Endothelial cell of umbilical vein (primary cell): ENCODE results near the gene TLNRD1. TPM values are rescaled to one million over a fixed set of nuclear protein-coding genes. Genes with fewer than 3 reads are reported as not detected.

Experiments
- BruUV-seq: library from RNA; stranded (reverse); fragments of 400-500 nt; replicated peaks from 2 replicates; lab custom pipeline; 2021; lab: Mats Ljungman, UMichigan
- CTCF ChIA-PET: fragments of 300-600, 350-600 bp; sonication (Branson Sonifier 250); formaldehyde crosslinking; loops from one replicate; lab custom pipeline; 2021; ENCODE audit warnings: antibody characterized with exemption, inconsistent platforms; lab: Charles Lee
- POLR2A ChIA-PET: fragments of 300-600, 350-600 bp; sonication (Branson Sonifier 250); formaldehyde crosslinking; loops from one replicate; lab custom pipeline; 2021; ENCODE audit warnings: antibody characterized with exemption, inconsistent platforms; lab: Charles Lee
- DNase-seq: peaks from one replicate; pipeline ENCODE4 v3.0.0-alpha.2; 2011; ENCODE audit warnings: low read depth, low spot score
- FAIRE-seq: peaks from 2 replicates; lab custom pipeline; 2011; peaks lifted over from hg19 to GRCh38; lab: Jason Lieb, UNC
- H2AFZ ChIP-seq: 2 replicates; pipeline ENCODE4 v1.6.0; 2012; ENCODE audit warnings: low read depth, low read length, control low read depth, inconsistent platforms
- H3K27ac ChIP-seq: 2 replicates; pipeline ENCODE4 v1.5.1; 2011; ENCODE audit warnings: low read depth, mild to moderate bottlenecking, control low read depth, low read length, moderate library complexity; ENCODE audit not compliant: insufficient read depth
- H3K27me3 ChIP-seq, 2 experiments: 2 replicates each; pipeline versions ENCODE4 v1.6.0 to v1.6.1; 2011; ENCODE audit warnings: low read length in 2 of 2, mixed read lengths in 1 of 2; ENCODE audit not compliant: control insufficient read depth in 2 of 2, insufficient read depth in 2 of 2
- H3K36me3 ChIP-seq, 2 experiments: 2 replicates in 1 of 2; 3 replicates in 1 of 2; pipeline ENCODE4 v1.5.1; 2011; ENCODE audit warnings: low read length in 2 of 2, mild to moderate bottlenecking in 1 of 2, moderate library complexity in 1 of 2; ENCODE audit not compliant: control insufficient read depth in 2 of 2, insufficient read depth in 2 of 2; ENCODE audit errors: extremely low read depth in 1 of 2
- H3K4me1 ChIP-seq: 3 replicates; pipeline ENCODE4 v1.5.1; 2011; ENCODE audit warnings: mild to moderate bottlenecking, low read length; ENCODE audit not compliant: control insufficient read depth, insufficient read depth; ENCODE audit errors: extremely low read depth
- H3K4me2 ChIP-seq: 2 replicates; pipeline ENCODE4 v1.6.1; 2011; ENCODE audit warnings: low read length, control low read depth, mixed read lengths; ENCODE audit not compliant: insufficient read depth
- H3K4me3 ChIP-seq, 3 experiments: fragments of 200-600 bp in 1 of 3; sonication (generic), shearing (Covaris generic) in 1 of 3; replicated peaks in 1 of 3; 2 replicates each; pipeline ENCODE4 v1.5.1; 2011 to 2016; ENCODE audit warnings: control low read depth in 3 of 3, low read length in 3 of 3, mild to moderate bottlenecking in 2 of 3, inconsistent platforms in 1 of 3, low read depth in 1 of 3, moderate library complexity in 1 of 3; ENCODE audit not compliant: insufficient read depth in 1 of 3
- H3K79me2 ChIP-seq: 2 replicates; pipeline ENCODE4 v1.6.0; 2012; ENCODE audit warnings: low read length, inconsistent platforms; ENCODE audit not compliant: control insufficient read depth, insufficient read depth
- H3K9ac ChIP-seq: replicated peaks from 2 replicates; pipeline ENCODE3; 2011; ENCODE audit warnings: low read length, control low read depth; ENCODE audit not compliant: insufficient read depth; ENCODE audit errors: extremely low read depth
- H3K9me1 ChIP-seq: replicated peaks from 3 replicates; pipeline ENCODE4 v1.6.0; 2011; ENCODE audit warnings: mild to moderate bottlenecking, low read length; ENCODE audit not compliant: control insufficient read depth, insufficient read depth; ENCODE audit errors: extremely low read depth
- H3K9me3 ChIP-seq: replicated peaks from 2 replicates; pipeline ENCODE4 v1.5.1; 2012; ENCODE audit warnings: low read length, inconsistent platforms; ENCODE audit not compliant: control insufficient read depth, insufficient read depth
- H4K20me1 ChIP-seq: replicated peaks from 2 replicates; pipeline ENCODE3; 2011; ENCODE audit warnings: mild to moderate bottlenecking, low read length; ENCODE audit not compliant: control insufficient read depth, insufficient read depth; ENCODE audit errors: extremely low read depth
- CTCF ChIP-seq, 2 donors: IDR thresholded peaks; 1 replicate in 1 of 2; 2 replicates in 1 of 2; pipeline ENCODE4 v1.5.1; 2011; ENCODE audit warnings: low read length in 2 of 2, mild to moderate bottlenecking in 2 of 2, moderate library complexity in 2 of 2, control low read depth in 1 of 2, inconsistent platforms in 1 of 2, low read depth in 1 of 2; ENCODE audit not compliant: insufficient read depth in 1 of 2; ENCODE audit errors: extremely low read depth in 1 of 2
- EZH2 ChIP-seq: IDR thresholded peaks from 2 replicates; pipeline ENCODE4 v1.6.1; 2012; ENCODE audit warnings: borderline replicate concordance, low read depth, mild to moderate bottlenecking, moderate library complexity, low read length, inconsistent platforms; ENCODE audit not compliant: severe bottlenecking
- FOS ChIP-seq: IDR thresholded peaks from 2 replicates; pipeline ENCODE4 v1.6.1; 2011; ENCODE audit warnings: mild to moderate bottlenecking, low read length, moderate library complexity, borderline replicate concordance; ENCODE audit not compliant: insufficient read depth
- GATA2 ChIP-seq: IDR thresholded peaks from 2 replicates; pipeline ENCODE4 v1.7.0; 2011; ENCODE audit warnings: low read depth, mild to moderate bottlenecking, moderate library complexity, mixed read lengths, low read length; ENCODE audit not compliant: insufficient read length, insufficient read depth
- JUN ChIP-seq: IDR thresholded peaks from 2 replicates; pipeline ENCODE4 v1.6.1; 2011; ENCODE audit warnings: borderline replicate concordance, low read depth; ENCODE audit not compliant: insufficient read length, insufficient read depth
- MAX ChIP-seq: IDR thresholded peaks from 2 replicates; pipeline ENCODE4 v1.6.1; 2011; ENCODE audit not compliant: insufficient read depth, insufficient read length
- MYC ChIP-seq: IDR thresholded peaks from one replicate; pipeline ENCODE4 v1.6.1; 2011; ENCODE audit warnings: mild to moderate bottlenecking, low read depth, low read length
- POLR2A ChIP-seq: IDR thresholded peaks from 2 replicates; pipeline ENCODE4 v1.6.1; 2012; ENCODE audit warnings: low read depth, mild to moderate bottlenecking, control low read depth, low read length
- POLR2AphosphoS5 ChIP-seq: IDR thresholded peaks from 2 replicates; pipeline ENCODE4 v1.6.1; 2012; ENCODE audit warnings: low read depth, mild to moderate bottlenecking, control low read depth, low read length, moderate library complexity; ENCODE audit not compliant: insufficient read depth
- dilution Hi-C: fragments of 300-500 bp; cut with MboI; formaldehyde crosslinking; loops from one replicate; pipeline ENCODE4 v1.15.0; 2019; ENCODE audit warnings: low sequenced_read_pairs; ENCODE audit not compliant: extremely low pct_ligation_motif_present
- intact Hi-C: fragments of 100-400 bp; cut with micrococcal nuclease; formaldehyde crosslinking; loops from one replicate; pipeline ENCODE4 v1.10.0; 2022
- polyA plus RNA-seq, 4 experiments: library from polyadenylated mRNA; depleted of rRNA in 3 of 4; stranded (reverse) in 3 of 4; unstranded in 1 of 4; fragments of >200 nt; gene quantifications; 2 replicates each; pipeline versions ENCODE4 v1.2.1 to v1.2.3, GENCODE V29; 2011 to 2012; ENCODE audit warnings: missing spikeins in 1 of 4
- total RNA-seq: library from RNA; stranded (reverse); gene quantifications from 2 replicates; pipeline ENCODE4 v1.2.3, GENCODE V29; 2021

Gene TLNRD1
- total and polyA plus RNA-seq, 2 donors (not counting 3 experiments of a cell fraction or from before 2014, with no cell fraction given) = 17.8 to 33.0 TPM

GRCh38 chr15:81012588-81012987, 11.9 kb downstream of the TLNRD1 start:
- H3K9ac ChIP-seq = no peak overlapping the region
- H3K27ac ChIP-seq = no peak overlapping the region
- H4K20me1 ChIP-seq = no peaks in the 10 kb centered on the region
- POLR2A ChIA-PET = no interaction called here
- no peak for FAIRE-seq
- intact Hi-C loops (no loop called here), dilution Hi-C loops (no loop called here)
- H3K36me3 ChIP-seq = no peaks in the 10 kb centered on the region
- H3K27me3 ChIP-seq = no peaks in the 10 kb centered on the region
- no peak for DNase-seq
- H3K4me2 ChIP-seq = no peak overlapping the region
- H2AFZ ChIP-seq = no peak overlapping the region
- H3K4me3 ChIP-seq = no peak overlapping the region
- CTCF ChIA-PET = interaction anchor here (0.9 to 1.6 kb wide), 5 partner anchors 11 to 253 kb away, joined by 3 to 5 read pairs (median 3); partner anchors contain the start of gene TLNRD1
- peaks cover 4% of the 10 kb centered on the region for H3K4me1 ChIP-seq
- BruUV-seq = no TSS peak
- no peak for TF ChIP-seq JUN
- no peak for TF ChIP-seq POLR2AphosphoS5
- no peak for TF ChIP-seq FOS
- no peak for TF ChIP-seq GATA2
- H3K9me1 ChIP-seq = no peaks in the 10 kb centered on the region
- no peaks in the 10 kb centered on the region for H3K9me3 ChIP-seq
- peaks cover 12% of the 10 kb centered on the region for H3K79me2 ChIP-seq

- H3K4me1 ChIP-seq = peaks cover 4% of the 10 kb centered on the region
- no peaks in the 10 kb centered on the region for H3K27me3 ChIP-seq
- H4K20me1 ChIP-seq = no peaks in the 10 kb centered on the region
- intact Hi-C loops (no loop called here), dilution Hi-C loops (no loop called here)
- H3K9ac ChIP-seq = no peak overlapping the region
- H3K9me3 ChIP-seq = no peaks in the 10 kb centered on the region
- CTCF ChIA-PET = interaction anchor here (0.9 to 1.4 kb wide), 2 partner anchors 12 to 252 kb away, joined by 3 read pairs; no protein-coding TSS in a partner anchor
- no peak overlapping the region for H3K4me3 ChIP-seq
- H3K9me1 ChIP-seq = no peaks in the 10 kb centered on the region
- H3K27ac ChIP-seq = no peak overlapping the region
- TF ChIP-seq POLR2AphosphoS5 (no peak), MAX (no peak), MYC (no peak), POLR2A (no peak), CTCF (IDR thresholded peaks at IDR 0.05; ENCODE audit: extremely low read depth in 1 of 2, insufficient read depth in 1 of 2, low read depth in 1 of 2, low read length in 2 of 2) (no peak), GATA2 (no peak), FOS (no peak), JUN (no peak), EZH2 (no peak)
- no peak for DNase-seq
- no peak overlapping the region for H3K4me2 ChIP-seq
- BruUV-seq = no TSS peak
- peaks cover 7% of the 10 kb centered on the region for H3K79me2 ChIP-seq
- H2AFZ ChIP-seq = no peak overlapping the region
- POLR2A ChIA-PET = no interaction called here
- no peaks in the 10 kb centered on the region for H3K36me3 ChIP-seq
- FAIRE-seq = no peak
These were observed 12.7 kb downstream of the TLNRD1 start for GRCh38 chr15:81013396-81013929.
